Measurements from ENCODE around the gene UPK3BL1.
"Not testable (repeated sequence)": the region's sequence is repeated elsewhere in the genome, so short reads cannot be mapped to it uniquely, and the experiment has no call there.

The UPK3BL1 gene

GRCh38 chr7:102630622-102631021 lies 12.0 kb downstream of the UPK3BL1 start:
- not testable (repeated sequence) for DNase-seq (ENCODE audit: extremely low read depth, low read depth)

GRCh38 chr7:102627271-102627904 lies 15.2 kb downstream of the UPK3BL1 start:
- DNase-seq (ENCODE audit: extremely low read depth, low read depth) = not testable (repeated sequence)

GRCh38 chr7:102618122-102618521 lies 24.5 kb downstream of the UPK3BL1 start:
- DNase-seq (ENCODE audit: extremely low read depth, low read depth) = not testable (repeated sequence)

GRCh38 chr7:102616507-102617125 lies 26.0 kb downstream of the UPK3BL1 start, which contains the start of gene RASA4:
Gene RASA4, minus strand, starts transcription at chr7:102616756. Its CDS starts 67 bp downstream, at chr7:102616689.
- not testable (repeated sequence) for DNase-seq (ENCODE audit: extremely low read depth, low read depth)

GRCh38 chr7:102615930-102616329 lies 26.7 kb downstream of the UPK3BL1 start:
- DNase-seq (ENCODE audit: extremely low read depth, low read depth) = not testable (repeated sequence)

GRCh38 chr7:102614873-102615272 lies 27.7 kb downstream of the UPK3BL1 start:
- DNase-seq (ENCODE audit: extremely low read depth, low read depth) = not testable (repeated sequence)

- DNase-seq (ENCODE audit: extremely low read depth, low read depth) = not testable (repeated sequence)
Observed at GRCh38 chr7:102614346-102614697, 28.3 kb downstream of the UPK3BL1 start.

- DNase-seq (ENCODE audit: extremely low read depth, low read depth) = not testable (repeated sequence)
Observed at GRCh38 chr7:102613575-102614345, 28.8 kb downstream of the UPK3BL1 start.

- DNase-seq (ENCODE audit: extremely low read depth, low read depth) = not testable (repeated sequence)
Observed at GRCh38 chr7:102611675-102612325, 30.8 kb downstream of the UPK3BL1 start.

- DNase-seq (ENCODE audit: extremely low read depth, low read depth) = not testable (repeated sequence)
Observed at GRCh38 chr7:102611013-102611674, 31.4 kb downstream of the UPK3BL1 start.

- DNase-seq (ENCODE audit: extremely low read depth, low read depth) = not testable (repeated sequence)
Observed at GRCh38 chr7:102610441-102610840, 32.1 kb downstream of the UPK3BL1 start.

GRCh38 chr7:102609734-102610133 lies 32.9 kb downstream of the UPK3BL1 start:
- not testable (repeated sequence) for DNase-seq (ENCODE audit: extremely low read depth, low read depth)

GRCh38 chr7:102606848-102607247 lies 35.7 kb downstream of the UPK3BL1 start:
- not testable (repeated sequence) for DNase-seq (ENCODE audit: extremely low read depth, low read depth)

GRCh38 chr7:102604431-102605145 lies 38.0 kb downstream of the UPK3BL1 start:
- DNase-seq (ENCODE audit: extremely low read depth, low read depth) = not testable (repeated sequence)

GRCh38 chr7:102602317-102602716 lies 40.3 kb downstream of the UPK3BL1 start:
- DNase-seq (ENCODE audit: extremely low read depth, low read depth) = not testable (repeated sequence)

GRCh38 chr7:102599699-102600098 lies 42.9 kb downstream of the UPK3BL1 start:
- not testable (repeated sequence) for DNase-seq (ENCODE audit: extremely low read depth, low read depth)

- not testable (repeated sequence) for DNase-seq (ENCODE audit: extremely low read depth, low read depth)
Observed at GRCh38 chr7:102596036-102596435, 46.6 kb downstream of the UPK3BL1 start.

GRCh38 chr7:102593637-102594334 lies 48.8 kb downstream of the UPK3BL1 start:
- DNase-seq (ENCODE audit: extremely low read depth, low read depth) = not testable (repeated sequence)

- DNase-seq (ENCODE audit: extremely low read depth, low read depth) = not testable (repeated sequence)
Observed at GRCh38 chr7:102592477-102593019, 50.0 kb downstream of the UPK3BL1 start.

Measured in AG09319 (cell line).